ENCODE data around the gene LACTBL1.

Gene LACTBL1

DNA sequence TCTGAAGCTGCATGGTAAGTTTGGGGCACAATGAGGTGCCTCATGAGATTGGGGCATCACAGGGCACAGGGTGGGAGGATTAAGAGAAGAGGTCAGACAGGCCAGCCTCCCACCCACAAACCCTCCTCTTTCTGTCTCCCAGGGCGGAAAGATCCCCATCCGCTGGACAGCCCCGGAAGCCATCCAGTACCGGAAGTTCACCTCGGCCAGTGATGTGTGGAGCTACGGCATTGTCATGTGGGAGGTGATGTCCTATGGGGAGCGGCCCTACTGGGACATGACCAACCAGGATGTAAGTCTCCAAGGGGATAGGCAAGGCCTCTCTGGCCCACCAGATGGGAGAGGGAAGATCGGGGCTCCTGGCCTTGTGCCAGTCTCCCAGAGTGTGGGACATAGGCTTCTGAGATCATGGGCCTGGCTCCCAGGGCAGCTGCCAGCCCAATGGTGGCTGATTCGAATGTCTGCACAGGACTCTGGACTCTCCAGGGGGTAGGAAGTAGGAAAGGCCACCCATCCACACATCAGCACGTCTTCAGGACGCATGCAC is 63.7 kb downstream of the LACTBL1 start:
- no peak for DNase-seq

DNA sequence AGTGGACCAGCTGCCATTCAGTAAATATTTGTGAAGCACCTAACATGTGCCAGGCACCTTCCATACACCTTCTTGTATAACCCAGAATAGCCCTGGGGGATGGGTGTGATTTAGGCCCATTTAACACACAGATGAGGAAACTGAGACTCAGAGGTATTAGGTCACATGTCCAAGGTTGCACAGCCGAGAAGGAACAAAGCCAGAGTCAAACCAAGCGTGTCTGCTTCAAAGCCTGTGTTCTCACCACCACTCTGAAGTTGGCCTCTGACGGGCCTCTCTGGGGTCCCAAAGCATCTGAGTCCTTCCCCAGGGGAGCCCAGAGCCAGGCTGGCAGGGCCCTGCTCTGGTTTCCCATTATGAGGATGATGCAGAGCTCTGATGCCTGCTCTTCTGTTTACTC is 65.1 kb downstream of the LACTBL1 start:
- DNase-seq = no peak

DNA sequence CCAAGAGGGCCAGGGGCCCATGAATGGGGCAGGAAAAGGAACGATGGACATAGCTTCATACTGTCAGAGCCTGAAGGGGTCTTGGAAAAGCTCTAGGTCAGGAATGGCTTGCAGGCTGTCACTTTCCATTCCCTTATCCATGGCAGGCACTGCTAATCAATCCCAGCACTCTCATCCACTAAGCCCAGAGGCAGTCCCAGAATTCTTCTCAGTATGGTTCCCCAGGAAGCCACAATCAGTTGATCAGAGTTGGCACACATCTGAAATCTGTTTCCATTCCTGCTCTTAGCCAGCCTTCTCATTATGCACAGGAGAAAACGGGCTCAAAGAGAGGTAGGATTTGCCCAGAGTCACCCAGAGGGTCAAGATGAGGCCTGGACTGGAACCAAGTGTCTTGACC is 65.7 kb downstream of the LACTBL1 start:
- DNase-seq = no peak

DNA sequence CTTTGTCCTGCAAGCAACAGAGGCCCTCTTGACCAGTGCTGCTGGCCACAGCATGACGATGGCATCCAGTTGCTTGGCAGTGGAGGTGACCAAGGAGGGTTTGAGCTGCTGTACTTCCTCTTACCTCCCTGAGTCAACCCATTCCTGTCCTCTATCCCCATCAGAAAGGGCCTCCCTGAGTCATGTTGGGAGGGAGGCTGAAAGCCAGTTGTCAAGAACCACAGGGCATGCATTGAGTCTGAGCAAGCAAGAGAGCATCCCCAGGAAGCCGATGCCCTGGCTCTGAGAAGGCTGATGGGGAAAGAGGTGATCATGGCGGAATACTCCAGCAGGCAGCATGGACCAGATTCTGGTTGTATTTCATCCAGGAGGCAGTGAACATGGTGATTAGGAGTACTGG is 69.6 kb downstream of the LACTBL1 start:
- no peak for DNase-seq
